Activated naive CD8-positive, alpha-beta T cell (primary cell): ENCODE results near the gene KRTAP9-2.
"Not testable (repeated sequence)": the region's sequence is repeated elsewhere in the genome, so short reads cannot be mapped to it uniquely, and the experiment has no call there.

Experiments
- H3K27ac Mint-ChIP-seq: one replicate; pipeline ENCODE4 v1.8.0; 2021; ENCODE audit warnings: mixed read lengths
- H3K27me3 Mint-ChIP-seq: one replicate; pipeline ENCODE4 v1.8.0; 2021; ENCODE audit warnings: mixed read lengths
- H3K36me3 Mint-ChIP-seq: one replicate; pipeline ENCODE4 v1.8.0; 2021; ENCODE audit warnings: mixed read lengths
- H3K4me1 Mint-ChIP-seq: one replicate; pipeline ENCODE4 v1.8.0; 2021; ENCODE audit warnings: low read depth, mixed read lengths
- H3K4me3 Mint-ChIP-seq: one replicate; pipeline ENCODE4 v1.8.0; 2021; ENCODE audit warnings: mild to moderate bottlenecking, mixed read lengths
- H3K9me3 Mint-ChIP-seq: one replicate; pipeline ENCODE4 v1.8.0; 2021; ENCODE audit warnings: low read depth, mixed read lengths

KRTAP9-2 gene

GRCh38 chr17:41256291-41256685 lies 29.8 kb downstream of the KRTAP9-2 start:
- Mint-ChIP-seq H3K36me3 (peaks cover 8% of the 10 kb centered on the region), H3K4me3 (no peak overlapping the region), H3K9me3 (no peaks in the 10 kb centered on the region), H3K27ac (no peak overlapping the region), H3K4me1 (peaks cover 12% of the 10 kb centered on the region), H3K27me3 (peaks cover 5% of the 10 kb centered on the region)

- no peak overlapping the region for H3K4me3 Mint-ChIP-seq
- peaks cover 4% of the 10 kb centered on the region for H3K27me3 Mint-ChIP-seq
- H3K36me3 Mint-ChIP-seq, result peaks cover 10% of the 10 kb centered on the region
- no peaks in the 10 kb centered on the region for H3K9me3 Mint-ChIP-seq
- no peak overlapping the region for H3K27ac Mint-ChIP-seq
- peaks cover 14% of the 10 kb centered on the region for H3K4me1 Mint-ChIP-seq
Observed at GRCh38 chr17:41258406-41258805, 32.0 kb downstream of the KRTAP9-2 start.

DNA sequence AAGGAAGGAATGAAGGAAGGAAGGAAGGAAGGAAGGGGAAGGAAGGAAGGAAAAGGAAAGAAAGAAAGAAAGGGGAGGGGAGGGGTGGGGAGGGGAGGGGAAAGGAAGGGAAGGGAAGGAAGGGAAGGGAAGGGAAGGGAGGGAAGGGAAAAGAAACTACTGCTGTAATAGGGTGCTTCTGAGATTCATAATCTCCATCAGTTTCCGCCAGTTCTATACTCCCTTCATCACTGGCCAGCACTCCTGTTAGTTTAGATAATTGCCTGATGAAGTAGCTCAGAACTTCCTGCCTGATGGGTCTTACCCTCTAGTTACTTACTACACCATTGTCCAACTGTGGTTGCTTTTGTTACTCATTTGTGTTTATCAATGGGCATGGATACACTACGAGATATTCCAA lies 36.8 kb downstream of the KRTAP9-2 start:
- Mint-ChIP-seq H3K4me3 (no peak overlapping the region), H3K27ac (no peak overlapping the region), H3K4me1 (peaks cover 14% of the 10 kb centered on the region), H3K36me3 (peaks cover 10% of the 10 kb centered on the region), H3K27me3 (peaks cover 3% of the 10 kb centered on the region), H3K9me3 (no peaks in the 10 kb centered on the region)

GRCh38 chr17:41264599-41264998 lies 38.2 kb downstream of the KRTAP9-2 start:
- Mint-ChIP-seq H3K9me3 (no peaks in the 10 kb centered on the region), H3K4me3 (no peak overlapping the region), H3K36me3 (peaks cover 7% of the 10 kb centered on the region), H3K27me3 (peaks cover 3% of the 10 kb centered on the region), H3K27ac (no peak overlapping the region), H3K4me1 (peaks cover 14% of the 10 kb centered on the region)

- Mint-ChIP-seq H3K27me3 (peaks cover 3% of the 10 kb centered on the region), H3K4me1 (peaks cover 13% of the 10 kb centered on the region), H3K4me3 (no peak within 1 kb of the TSS), H3K27ac (no peak within 1 kb of the TSS), H3K9me3 (no peaks in the 10 kb centered on the region), H3K36me3 (peaks cover 7% of the 10 kb centered on the region)
Observed at GRCh38 chr17:41265078-41265477, 38.6 kb downstream of the KRTAP9-2 start, which contains the start of gene KRTAP9-6. KRTAP9-6 (plus strand) TSS chr17:41265378; CDS start chr17:41265378, 0 bp downstream.

GRCh38 chr17:41267711-41268110 lies 41.3 kb downstream of the KRTAP9-2 start:
- Mint-ChIP-seq H3K27me3 (peaks cover 3% of the 10 kb centered on the region), H3K4me3 (no peak overlapping the region), H3K4me1 (peaks cover 4% of the 10 kb centered on the region), H3K27ac (no peak overlapping the region), H3K36me3 (no peaks in the 10 kb centered on the region), H3K9me3 (no peaks in the 10 kb centered on the region)

GRCh38 chr17:41271323-41271722 lies 44.9 kb downstream of the KRTAP9-2 start:
- not testable (repeated sequence) for H3K27ac Mint-ChIP-seq, H3K9me3 Mint-ChIP-seq, H3K27me3 Mint-ChIP-seq, H3K4me3 Mint-ChIP-seq, H3K36me3 Mint-ChIP-seq, H3K4me1 Mint-ChIP-seq

DNA sequence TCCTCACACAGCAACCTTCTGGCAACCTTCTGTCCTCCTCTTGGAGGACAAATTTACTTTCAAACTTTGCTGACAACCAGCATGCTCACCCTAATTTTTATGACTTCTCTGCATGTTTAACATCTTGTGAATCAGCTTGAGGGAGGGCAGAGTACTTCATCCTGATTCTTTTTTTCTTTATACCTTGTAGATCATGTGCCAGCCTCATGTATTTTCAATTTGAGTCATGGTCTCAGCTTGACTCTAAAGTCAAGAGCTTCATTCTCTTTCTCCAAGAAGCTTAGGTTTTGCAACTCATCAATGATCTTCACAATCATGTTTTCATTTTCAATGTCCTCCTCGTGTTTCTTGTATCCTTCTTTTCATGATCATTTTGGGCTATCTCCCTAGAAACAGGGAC lies 45.4 kb downstream of the KRTAP9-2 start:
- no peak overlapping the region for H3K4me3 Mint-ChIP-seq
- no peak overlapping the region for H3K27ac Mint-ChIP-seq
- peaks cover 5% of the 10 kb centered on the region for H3K4me1 Mint-ChIP-seq
- H3K27me3 Mint-ChIP-seq, result peaks cover 6% of the 10 kb centered on the region
- no peaks in the 10 kb centered on the region for H3K36me3 Mint-ChIP-seq
- no peaks in the 10 kb centered on the region for H3K9me3 Mint-ChIP-seq

DNA sequence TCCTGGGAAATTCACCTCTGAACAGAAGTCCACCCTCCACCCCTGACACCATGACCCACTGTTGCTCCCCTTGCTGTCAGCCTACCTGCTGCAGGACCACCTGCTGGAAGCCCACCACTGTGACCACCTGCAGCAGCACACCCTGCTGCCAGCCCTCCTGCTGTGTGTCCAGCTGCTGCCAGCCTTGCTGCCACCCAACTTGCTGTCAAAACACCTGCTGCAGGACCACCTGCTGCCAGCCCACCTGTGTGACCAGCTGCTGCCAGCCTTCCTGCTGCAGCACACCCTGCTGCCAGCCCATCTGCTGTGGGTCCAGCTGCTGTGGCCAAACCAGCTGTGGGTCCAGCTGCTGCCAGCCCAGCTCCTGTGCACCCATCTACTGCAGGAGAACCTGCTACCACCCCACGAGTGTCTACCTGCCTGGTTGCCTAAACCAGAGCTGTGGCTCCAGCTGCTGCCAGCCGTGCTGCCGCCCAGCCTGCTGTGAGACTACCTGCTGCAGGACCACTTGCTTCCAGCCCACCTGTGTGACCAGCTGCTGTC lies 49.3 kb downstream of the KRTAP9-2 start, which contains the start of gene KRTAP9-7:
Gene KRTAP9-7, plus strand, starts transcription at position 51 of the 543 bp plus-strand sequence. Its CDS starts 0 bp downstream, at position 51.
- H3K9me3 Mint-ChIP-seq, H3K4me1 Mint-ChIP-seq, H3K4me3 Mint-ChIP-seq, H3K27me3 Mint-ChIP-seq, H3K27ac Mint-ChIP-seq, H3K36me3 Mint-ChIP-seq: not testable (repeated sequence)
